Loucy (cell line): ENCODE measurements around the gene ATF2.

Experiments used
- CTCF ChIP-seq: fragments of 200-600 bp; sonication (generic); conservative IDR thresholded peaks from 2 replicates; pipeline ENCODE4 v1.5.1; 2014; ENCODE audit warnings: mild to moderate bottlenecking, antibody characterized with exemption, low read length
- EZH2phosphoT487 ChIP-seq: fragments of 200-600 bp; IDR thresholded peaks from 2 replicates; pipeline ENCODE4 v1.6.1; 2018; ENCODE audit warnings: antibody characterized with exemption, mild to moderate bottlenecking, moderate library complexity, borderline replicate concordance

GRCh38 chr2:175103191-175103590 lies 64.8 kb downstream of the ATF2 start:
- TF ChIP-seq CTCF, result no peak
- no peak for TF ChIP-seq EZH2phosphoT487
